DLD1 (cell line): ENCODE data around the gene GALNT2.

Experiments
- in situ Hi-C: cut with HindIII; loops from 2 replicates; pipeline ENCODE4 v1.10.0; 2017; ENCODE audit warnings: low sequenced_read_pairs

Gene GALNT2

GRCh38 chr1:230248016-230248888 lies 181.2 kb downstream of the GALNT2 start:
- in situ Hi-C loops: no loop called here

- in situ Hi-C loops: no loop called here
These were observed 181.8 kb downstream of the GALNT2 start for GRCh38 chr1:230248889-230249270.

- in situ Hi-C loops: no loop called here
These were observed 182.8 kb downstream of the GALNT2 start for GRCh38 chr1:230249695-230250480.

DNA sequence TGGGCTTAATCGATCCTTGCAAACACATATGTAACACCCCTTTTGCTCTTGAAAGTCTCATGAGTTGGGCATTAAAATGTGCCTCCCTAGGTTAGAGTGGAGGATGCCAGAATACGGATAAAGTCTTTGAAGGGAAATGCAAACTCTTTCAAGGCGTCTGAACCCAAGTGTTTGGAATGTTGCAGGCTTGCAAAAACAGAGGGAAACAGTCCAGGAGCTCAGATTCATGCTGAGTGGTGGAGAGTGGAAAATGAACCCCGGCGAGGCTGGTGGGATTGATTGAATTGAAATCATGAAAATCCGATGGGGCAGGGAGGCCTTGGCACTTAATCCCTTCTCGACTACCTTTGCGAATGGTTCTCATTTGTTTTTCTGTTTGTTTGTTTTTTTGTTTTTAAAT lies 183.6 kb downstream of the GALNT2 start:
- in situ Hi-C loops: no loop called here

DNA sequence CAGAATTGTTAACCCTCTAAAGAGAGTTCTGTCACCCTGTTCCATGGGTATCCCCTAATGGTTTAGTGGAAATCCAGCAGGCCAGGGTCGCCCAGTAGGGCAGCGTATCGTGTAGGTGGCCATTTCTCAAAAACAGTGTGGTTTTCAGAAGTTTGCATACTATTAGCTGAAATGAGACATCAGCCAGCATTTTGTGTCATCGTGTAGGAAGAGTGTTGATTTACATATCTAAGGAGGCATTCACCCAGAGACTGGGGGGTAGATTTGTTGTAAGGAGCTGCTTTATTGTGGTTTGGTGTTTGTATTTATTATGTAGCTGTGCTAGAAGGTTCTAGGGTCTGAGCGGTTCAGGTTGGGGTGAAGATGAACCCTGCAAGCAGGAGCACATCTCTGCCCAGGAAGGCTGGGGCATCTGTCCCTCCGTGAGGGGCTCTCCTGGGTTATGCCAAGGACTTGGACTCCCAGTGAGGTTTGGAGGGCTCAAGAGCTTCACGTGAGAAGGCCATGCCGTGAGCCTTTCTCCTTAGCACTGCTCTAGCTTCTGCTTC lies 184.7 kb downstream of the GALNT2 start:
- in situ Hi-C loops: no loop called here

DNA sequence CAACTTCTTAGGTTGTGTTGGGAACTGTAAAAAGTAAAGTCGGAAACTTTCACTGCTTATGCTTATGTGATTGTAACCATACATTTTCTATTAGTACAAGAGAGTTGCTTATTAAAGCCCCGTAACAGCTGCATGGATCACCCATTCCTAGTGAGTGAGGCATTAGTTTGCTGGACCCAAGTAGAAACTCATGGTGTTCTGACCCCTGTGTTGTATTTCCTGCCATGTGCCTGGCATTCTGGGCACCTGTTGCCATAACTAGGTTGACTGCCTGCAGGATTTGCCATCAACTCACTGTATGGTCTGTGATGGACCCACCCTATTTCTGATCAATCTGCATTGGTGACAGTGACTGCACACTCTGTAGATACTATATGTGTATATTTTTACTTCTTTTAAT lies 186.1 kb downstream of the GALNT2 start:
- in situ Hi-C loops: no loop called here

- in situ Hi-C loops: no loop called here
These were observed 187.2 kb downstream of the GALNT2 start for GRCh38 chr1:230254265-230254664.

DNA sequence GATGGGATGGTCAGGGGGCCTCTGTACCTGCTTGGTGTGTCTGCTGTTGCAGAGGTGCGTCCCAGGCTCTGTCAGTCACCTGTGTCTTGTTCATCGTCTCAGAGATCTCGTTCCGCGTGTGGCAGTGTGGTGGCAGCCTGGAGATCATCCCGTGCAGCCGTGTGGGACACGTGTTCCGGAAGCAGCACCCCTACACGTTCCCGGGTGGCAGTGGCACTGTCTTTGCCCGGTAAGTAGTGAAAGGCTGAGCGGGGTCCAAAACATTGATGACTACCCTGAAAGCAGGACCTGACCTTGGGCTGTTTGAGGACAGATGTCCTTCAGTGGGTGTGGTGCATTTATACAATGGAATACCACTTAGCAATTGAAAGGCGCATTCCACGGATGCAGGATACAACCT lies 188.1 kb downstream of the GALNT2 start:
- in situ Hi-C loops: no loop called here

- in situ Hi-C loops: no loop called here
These were observed 189.0 kb downstream of the GALNT2 start for GRCh38 chr1:230255991-230256390.

- in situ Hi-C loops: no loop called here
These were observed 189.9 kb downstream of the GALNT2 start for GRCh38 chr1:230256896-230257295.

DNA sequence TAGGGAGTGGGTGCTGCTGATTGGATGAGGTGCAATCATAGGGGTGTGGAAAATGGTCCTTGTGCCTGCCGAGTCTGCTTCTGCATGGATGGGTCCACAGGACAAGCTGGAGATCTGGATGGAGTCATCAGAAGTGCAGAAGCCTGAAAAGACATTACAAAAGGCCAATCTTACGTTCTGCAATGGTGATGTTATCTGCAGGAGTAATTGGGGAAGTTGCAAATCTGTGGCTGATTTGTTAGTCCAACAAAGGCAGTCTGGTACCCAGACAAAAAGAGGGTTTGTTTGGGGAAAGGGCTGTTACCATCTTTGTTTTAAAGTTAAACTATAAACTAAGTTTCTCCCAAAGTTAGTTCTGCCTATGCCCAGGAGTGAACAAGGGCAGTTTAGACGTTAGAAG lies 192.6 kb downstream of the GALNT2 start:
- in situ Hi-C loops: no loop called here

DNA sequence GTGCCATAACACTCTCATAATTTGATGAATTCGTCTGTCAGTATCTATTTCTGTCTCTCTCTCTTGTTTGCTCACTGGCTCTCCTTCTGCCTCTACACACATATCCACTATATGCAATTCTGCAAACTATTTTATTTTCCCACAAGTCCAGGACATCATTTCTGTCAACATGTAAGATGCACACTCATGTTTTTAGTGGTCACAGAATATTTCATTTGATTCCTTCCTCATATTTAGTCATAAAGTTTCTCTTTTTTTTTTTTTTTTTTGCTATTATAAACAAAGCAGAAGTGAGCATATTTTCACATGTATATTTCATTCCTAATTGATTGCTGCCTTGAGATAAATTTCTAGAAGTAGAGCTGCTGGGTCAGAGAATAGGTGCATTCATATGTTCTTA lies 193.8 kb downstream of the GALNT2 start:
- in situ Hi-C loops: no loop called here

GRCh38 chr1:230261928-230262650 lies 195.1 kb downstream of the GALNT2 start:
- in situ Hi-C loops: no loop called here

DNA sequence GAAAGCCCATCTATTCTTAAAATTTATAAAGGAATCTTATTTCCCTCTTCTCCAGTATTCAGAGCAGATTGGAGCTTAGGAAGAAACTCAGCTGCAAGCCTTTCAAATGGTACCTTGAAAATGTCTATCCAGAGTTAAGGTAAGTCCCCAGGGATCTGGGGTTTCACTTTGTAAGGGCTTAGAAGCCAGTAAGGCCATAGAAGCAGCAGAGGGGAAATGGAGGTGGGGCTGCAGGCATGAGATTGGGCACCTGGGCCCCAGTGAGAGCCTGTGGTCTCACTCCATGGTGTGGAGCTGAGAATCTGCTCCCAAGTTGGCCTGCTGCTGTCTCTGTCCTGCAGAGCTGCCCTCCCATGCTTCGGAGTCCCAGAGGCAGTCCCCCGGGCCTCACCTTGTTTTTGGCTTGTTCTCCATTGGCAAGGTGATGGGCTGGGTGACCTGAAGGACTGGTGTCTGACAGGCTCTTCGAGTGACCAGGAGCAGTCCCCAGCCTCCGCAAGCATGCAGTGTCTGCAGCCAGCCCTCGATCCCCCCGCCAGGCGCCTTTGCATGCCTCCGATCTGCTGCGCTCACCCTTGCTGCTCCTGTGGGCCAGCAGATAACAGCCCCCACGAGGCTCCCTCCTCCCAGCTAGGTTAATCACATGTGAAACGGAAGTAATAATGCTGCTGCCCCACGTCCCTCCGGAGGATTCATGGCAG lies 196.0 kb downstream of the GALNT2 start:
- in situ Hi-C loops: no loop called here

DNA sequence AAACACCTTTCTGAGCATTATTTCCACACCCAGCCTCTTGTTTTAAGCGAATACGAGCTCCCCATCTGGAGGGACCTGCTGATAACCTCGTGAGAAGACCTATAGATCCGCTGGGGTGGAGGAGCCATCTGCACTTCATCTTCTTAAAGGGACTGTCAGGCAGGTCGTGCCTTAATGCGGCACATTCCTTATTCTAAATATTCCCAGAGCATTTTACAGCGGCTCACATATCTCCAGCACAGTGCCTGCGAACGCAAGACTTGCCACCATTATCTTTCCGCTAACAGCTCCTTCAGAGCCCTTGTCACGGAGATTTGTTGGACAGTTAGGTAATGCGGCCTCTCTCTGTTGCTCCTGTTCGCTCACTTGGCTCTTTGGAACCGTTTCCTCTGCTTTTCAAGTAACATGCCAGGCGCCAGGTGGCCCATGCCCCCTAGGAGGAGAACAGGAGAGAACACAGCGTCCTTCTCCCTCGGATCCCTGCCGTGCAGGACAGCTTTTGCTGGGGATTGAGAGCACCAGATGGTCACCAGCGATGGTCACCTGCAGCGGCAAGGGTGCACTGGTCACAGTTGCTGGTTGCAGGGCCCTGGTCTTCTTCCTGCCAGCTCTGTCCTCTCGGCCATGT lies 196.6 kb downstream of the GALNT2 start:
- in situ Hi-C loops: no loop called here

DNA sequence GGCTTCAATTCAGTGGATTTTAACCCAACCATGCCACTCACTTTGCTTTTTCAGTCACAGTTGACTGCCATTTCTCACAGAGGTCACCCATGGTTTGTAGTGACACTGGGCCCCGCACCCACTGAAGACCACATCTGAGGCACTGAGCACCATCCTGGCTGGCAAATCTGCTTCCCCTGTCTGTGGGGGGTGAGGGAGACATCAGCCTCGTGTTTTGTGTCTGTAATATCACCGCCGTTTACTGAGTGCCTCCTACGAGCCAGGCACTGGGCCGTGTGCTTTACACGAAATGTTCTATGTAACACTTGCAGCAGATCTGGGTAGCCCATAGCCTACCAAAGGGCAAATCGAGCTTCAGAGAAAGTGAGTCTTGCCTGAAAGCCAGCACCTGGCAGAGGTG lies 197.3 kb downstream of the GALNT2 start:
- in situ Hi-C loops: no loop called here

DNA sequence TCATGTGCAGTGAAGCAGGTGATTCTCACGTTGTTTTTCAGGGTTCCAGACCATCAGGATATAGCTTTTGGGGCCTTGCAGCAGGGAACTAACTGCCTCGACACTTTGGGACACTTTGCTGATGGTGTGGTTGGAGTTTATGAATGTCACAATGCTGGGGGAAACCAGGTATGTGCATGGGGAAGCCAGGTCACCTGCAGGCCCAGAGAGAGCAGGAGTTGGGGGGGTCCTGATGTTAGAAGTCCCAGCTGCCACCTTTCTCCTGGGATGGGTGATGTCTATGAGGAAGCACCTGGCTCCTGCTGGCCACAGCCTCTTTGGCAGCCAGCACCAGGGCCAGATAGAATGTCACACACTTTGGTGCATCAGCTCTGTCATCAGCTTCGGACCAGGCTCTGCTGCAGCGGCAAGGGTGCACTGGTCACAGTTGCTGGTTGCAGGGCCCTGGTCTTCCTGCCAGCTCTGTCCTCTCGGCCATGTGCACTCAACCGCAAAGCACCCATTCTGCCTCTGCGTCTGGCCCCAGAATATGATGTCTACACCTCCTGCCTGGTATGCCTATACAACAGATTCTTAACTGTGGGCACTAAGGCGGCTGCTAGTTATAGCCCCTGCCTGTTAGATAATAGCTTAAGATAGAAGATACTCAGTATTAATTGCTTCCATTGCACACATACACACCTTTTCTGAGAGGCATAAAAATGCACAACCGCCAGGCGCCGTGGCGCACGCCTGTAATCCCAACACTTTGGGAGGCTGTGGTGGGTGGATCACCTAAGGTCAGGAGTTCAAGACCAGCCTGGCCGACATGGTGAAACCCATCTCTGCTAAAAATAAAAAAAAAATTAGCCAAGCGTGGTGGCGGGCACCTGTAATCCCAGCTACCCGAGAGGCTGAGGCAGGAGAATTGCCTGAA lies 198.4 kb downstream of the GALNT2 start:
- in situ Hi-C loops: no loop called here

DNA sequence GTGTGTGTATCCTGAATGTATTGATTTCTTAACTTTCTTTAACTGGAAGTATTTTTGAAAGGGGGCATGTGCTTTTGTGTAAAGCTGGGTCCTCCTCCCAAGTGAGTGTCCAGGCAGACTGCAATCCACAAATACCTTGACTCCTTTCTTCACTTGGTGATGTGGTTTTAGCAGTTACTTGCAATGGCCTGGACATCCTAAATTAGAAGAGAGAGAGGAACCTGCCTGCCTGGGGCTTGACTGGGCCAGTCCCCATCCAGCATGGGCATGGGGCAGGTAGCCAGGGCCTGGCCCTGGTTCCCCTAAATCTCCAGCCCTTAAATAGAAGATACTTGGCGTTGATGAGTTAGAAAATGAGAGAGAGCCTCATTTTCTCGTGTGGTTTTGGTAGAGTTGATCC lies 199.4 kb downstream of the GALNT2 start:
- in situ Hi-C loops: no loop called here
